SK-N-MC (cell line): ENCODE measurements around the gene WDR41.

ENCODE experiments used
- EZH2 ChIP-seq: fragments of 200-600 bp; sonication (generic); IDR thresholded peaks from one replicate; pipeline ENCODE4 v1.6.1; 2017; ENCODE audit warnings: antibody characterized with exemption
- POLR2AphosphoS5 ChIP-seq: IDR thresholded peaks from 2 replicates; pipeline ENCODE4 v1.6.1; 2012; ENCODE audit warnings: mild to moderate bottlenecking, low read depth, low read length, borderline replicate concordance

- TF ChIP-seq POLR2AphosphoS5 (no peak), EZH2 (no peak)
These were observed 42.1 kb downstream of the WDR41 start for GRCh38 chr5:77449981-77450380.
